ENCODE measurements around the gene FAM177A1. TPM values are rescaled to one million over a fixed set of nuclear protein-coding genes. Genes with fewer than 3 reads are reported as not detected.
A peak's percentile ranks its signal among the peaks of the same experiment; 100 is the strongest.
"Not testable (repeated sequence)": the region's sequence is repeated elsewhere in the genome, so short reads cannot be mapped to it uniquely, and the experiment has no call there.

FAM177A1 gene, protein sequence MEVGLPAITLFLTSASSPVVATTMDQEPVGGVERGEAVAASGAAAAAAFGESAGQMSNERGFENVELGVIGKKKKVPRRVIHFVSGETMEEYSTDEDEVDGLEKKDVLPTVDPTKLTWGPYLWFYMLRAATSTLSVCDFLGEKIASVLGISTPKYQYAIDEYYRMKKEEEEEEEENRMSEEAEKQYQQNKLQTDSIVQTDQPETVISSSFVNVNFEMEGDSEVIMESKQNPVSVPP
- total RNA-seq (2014; rRNA removed; shearing (Covaris generic)): 41.2 and 53.7 TPM in 2 replicates

DNA sequence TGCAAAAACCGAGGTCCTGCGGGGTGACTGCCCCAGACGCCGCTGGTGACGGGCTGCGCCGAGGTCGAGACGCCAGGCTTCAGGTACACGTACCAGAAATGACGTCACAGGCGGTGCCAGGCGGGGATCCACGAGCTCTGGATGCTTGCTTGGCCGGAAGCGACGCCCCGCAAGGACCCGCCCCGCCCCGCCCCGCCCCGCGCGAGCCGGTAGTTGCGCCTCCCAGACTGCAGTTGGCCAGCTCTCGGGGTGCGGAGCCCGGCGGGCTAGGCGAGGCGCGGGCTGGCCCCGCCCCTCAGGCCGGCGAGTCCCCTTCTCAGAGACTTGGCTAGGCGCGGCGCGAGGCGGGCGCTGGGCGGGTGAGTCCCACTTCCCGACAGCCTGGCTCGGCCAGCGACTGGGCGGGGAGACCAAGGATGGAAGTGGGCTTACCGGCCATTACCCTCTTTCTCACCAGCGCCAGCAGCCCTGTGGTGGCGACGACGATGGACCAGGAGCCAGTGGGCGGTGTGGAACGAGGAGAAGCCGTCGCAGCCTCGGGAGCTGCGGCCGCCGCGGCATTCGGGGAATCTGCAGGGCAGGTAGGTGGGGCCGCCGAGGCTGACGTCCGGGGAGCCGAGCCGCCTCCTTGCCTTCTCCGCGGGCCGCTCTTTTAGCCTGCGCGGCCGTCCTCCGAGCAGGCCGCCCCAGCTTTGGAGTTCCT lies at the start of gene FAM177A1:
Gene FAM177A1 (plus strand): TSS at position 225 of the 703 bp plus-strand sequence. CDS start 192 bp downstream, at position 417.
- peak; percentile 95 for DNase-seq (ENCODE audit: low read depth)

DNA sequence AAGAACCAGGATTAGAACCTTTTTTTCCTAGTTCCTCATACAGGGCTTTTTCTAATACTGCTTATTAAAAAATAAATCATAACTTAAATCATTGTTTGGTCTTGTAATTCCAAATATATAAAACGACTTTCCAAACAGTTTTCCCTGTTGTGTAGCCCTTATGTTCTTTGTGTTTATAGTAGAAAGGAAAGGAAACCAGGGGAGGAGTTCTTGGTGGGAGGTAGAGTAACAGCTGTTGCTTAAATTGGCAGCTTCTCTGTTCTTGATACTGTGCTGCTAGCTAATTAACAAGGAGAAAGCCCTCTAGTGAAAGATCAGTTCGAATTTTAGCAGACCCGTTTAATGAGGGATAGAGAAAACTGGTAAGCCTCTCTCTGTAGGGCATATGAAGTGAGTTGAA lies 48.3 kb upstream of the FAM177A1 start:
- DNase-seq (ENCODE audit: low read depth): no peak

DNA sequence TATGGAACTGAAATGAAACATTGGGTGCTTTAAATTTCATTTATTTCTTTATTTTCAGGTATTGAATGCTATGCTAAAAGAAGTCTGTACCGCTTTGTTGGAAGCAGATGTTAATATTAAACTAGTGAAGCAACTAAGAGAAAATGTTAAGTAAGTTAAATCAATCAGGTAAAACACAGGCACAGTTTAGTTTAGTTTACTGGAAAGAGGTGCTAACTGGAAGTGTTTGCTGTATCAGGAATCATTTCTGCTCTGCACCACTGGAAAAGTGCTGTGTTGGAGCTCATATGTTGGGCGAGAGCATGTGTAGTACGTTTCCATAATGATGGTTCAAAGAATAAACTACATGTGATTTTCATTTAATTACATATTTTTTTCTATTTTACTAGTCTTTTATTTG lies 46.6 kb upstream of the FAM177A1 start:
- DNase-seq (ENCODE audit: low read depth): no peak

DNA sequence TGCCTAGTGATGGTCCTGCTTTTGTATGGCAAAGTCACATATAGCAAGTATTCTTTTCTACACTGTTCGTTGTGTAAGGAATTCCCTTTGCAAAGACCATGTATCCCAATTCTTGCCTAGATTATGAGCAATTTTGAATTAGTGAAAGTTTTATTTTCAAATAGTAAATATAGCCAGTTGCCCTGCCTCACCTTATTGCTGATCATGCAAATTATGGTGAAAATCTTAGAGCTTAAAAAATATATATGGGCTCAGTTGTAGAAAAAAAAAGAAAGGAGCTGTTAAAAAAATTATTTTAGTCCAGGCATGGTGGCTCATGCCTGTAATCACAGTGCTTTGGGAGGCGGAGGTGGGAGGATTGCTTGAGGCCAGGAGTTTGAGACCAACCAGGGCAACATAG lies 44.5 kb upstream of the FAM177A1 start:
- DNase-seq (ENCODE audit: low read depth): no peak

DNA sequence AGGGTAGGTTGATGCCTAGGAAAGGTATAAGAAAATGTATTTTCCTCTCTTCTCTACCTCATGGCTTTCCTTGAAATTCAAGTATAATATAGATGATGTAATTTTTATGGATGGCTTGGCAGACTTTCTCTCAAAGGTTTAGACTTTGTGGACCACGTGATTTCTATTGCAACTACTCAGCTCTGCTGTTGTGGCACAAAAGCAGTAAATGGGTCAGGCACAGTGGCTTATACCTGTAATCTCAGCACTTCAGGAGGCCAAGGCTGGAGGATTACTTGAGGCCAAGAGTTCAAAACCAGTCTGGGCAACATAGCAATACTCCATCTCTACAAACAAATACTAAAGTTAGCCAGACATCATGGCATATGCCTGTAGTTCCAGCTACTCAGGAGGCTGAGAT lies 41.2 kb upstream of the FAM177A1 start:
- DNase-seq (ENCODE audit: low read depth): no peak

DNA sequence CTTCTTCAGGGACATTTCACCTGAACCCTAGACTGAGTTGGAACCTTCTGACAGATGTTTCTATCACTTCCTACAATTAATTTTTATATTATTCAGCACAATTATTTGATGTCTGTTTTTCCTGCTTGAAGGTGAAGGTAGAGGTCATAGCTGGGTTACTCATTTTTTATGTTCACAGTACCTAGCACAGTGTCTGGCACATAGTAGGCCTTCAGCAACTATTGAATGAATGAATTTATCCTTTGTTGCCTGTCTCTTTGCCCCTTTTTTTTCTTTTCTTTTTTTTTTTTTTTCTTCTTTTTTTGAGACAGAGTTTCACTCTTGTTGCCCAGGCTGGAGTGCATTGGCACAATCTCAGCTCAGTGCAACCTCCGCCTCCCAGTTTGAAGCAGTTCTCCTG lies 29.5 kb upstream of the FAM177A1 start:
- no peak for DNase-seq (ENCODE audit: low read depth)

DNA sequence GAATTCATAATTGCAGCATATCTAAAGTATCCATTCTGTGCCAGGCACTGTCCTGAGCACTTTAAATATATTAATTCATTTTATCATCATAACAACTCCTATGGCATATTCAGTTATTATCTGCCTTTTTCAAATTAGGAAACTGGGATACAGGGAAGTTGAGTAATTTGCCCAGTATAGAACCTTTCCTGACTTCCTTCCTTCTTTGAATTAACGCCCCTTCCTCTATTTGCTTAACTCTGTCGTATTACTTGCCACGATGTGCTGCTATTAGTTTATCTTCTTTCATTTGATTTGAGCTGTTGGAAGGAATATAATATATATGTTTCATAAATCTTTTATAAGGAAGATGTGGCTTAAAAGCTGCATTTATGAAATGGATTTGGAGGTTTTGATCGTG lies 25.4 kb upstream of the FAM177A1 start:
- DNase-seq (ENCODE audit: low read depth): no peak

DNA sequence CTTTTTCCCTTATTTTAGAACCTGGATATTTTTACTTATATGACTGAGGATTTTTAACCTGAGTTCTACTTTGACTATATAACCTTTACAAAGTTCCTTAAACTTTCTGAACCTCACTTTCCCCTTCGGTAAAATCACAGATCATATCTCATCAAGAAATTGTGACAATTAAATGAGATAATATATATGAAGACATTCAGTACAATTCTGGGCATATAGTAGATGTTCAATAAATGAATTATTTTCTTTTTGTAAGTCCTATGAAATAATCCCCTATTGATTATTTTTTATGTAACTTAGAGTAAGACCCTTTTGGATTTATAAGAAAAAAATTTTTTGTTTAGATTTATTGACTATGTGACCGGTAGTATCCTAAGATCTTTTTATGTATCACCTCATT lies 17.6 kb upstream of the FAM177A1 start:
- no peak for DNase-seq (ENCODE audit: low read depth)

DNA sequence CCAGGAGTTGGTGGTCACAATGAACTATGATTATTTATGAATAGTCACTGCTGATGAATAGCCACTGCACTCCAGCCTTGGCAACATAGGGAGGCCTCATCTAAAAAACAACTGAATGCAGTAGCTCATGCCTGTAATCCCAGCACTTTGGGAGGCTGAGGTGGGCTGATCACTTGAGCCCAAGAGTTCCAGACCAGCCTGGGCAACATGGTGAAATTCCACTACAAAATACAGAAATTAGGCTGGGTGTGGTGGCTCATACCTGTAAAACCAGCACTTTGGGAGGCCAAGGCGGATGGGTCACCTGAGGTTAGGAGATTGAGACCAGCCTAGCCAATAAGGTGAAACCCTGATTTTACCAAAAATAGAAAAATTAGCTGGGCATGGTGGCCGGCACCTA lies 13.5 kb upstream of the FAM177A1 start:
- DNase-seq (ENCODE audit: low read depth): no peak

DNA sequence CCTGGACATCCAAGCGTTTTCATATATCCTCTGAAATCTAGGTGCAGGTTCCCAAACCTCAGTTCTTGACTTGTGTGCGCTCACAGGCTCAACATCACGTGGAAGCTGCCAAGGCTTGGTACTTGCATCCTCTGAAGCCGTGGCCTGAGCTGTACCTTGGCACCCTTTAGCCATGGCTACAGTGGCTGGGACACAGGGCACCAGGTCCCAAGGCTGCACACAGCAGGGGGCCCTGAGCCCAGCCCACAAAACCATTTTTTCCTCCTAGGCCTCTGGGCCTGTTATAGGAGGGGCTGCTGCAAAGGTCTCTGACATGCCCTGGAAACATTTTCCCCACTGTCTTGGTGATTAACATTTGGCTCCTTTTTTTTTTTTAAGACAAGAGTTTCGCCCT lies 11.6 kb upstream of the FAM177A1 start:
- no peak for DNase-seq (ENCODE audit: low read depth)

DNA sequence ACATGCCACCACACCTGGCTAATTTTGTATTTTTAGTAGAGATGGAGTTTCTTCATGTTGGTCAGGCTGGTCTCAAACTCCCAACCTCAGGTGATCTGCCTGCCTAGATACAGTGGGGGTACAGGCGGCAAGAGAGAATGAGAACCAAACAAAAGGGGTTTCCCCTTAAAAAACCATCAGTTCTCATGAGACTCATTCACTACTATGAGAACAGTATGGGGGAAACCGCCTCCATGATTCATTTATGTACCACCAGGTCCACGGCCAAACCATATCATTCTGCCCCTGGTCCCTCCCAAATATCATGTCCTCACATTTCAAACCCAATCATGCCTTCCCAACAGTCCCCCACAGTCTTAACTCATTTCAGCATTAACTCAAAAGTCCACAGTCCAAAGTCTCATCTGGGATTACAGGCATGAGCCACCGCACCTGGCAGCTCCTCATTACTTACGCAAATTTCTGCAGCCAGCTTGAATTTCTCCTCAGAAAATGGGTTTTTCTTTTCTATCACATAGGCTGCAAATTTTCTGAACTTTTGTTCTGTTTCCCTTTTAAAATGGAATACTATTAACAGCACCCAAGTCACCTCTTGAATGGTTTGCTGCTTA lies 11.0 kb upstream of the FAM177A1 start:
- not testable (repeated sequence) for DNase-seq (ENCODE audit: low read depth)

DNA sequence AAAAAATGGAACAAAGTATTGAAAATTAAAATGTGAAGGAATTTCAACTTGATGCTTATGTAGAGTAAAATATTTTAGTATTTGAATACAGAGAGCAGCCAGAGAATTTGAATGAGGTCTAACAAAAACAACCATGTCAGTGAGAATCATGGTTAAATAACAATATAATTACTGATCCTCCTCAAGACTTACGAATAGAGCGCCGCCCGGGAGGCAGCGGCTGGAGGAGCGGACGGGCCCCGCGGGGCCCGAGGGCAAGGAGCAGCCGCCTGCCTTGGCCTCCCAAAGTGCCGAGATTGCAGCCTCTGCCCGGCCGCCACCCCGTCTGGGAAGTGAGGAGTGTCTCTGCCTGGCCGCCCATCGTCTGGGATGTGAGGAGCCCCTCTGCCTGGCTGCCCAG lies 7.8 kb upstream of the FAM177A1 start:
- DNase-seq (ENCODE audit: low read depth): not testable (repeated sequence)

DNA sequence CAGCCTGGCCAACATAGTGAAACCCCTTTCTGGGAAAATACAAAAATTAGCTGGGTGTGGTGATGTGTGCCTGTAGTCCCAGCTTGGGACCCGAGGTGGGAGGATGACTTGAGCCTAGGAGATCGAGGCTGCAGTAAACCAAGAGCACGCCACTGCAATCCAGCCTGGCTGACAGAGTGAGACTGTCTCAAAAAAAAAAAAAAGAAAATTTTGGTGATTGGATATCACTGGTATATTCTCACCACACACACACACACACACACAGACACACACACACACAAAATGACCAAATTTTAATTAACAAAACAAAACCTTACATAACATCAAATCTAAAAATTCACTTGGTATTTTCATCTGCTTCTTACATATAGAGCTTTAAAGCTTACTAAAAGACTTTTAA lies 3.4 kb upstream of the FAM177A1 start:
- DNase-seq (ENCODE audit: low read depth): no peak

DNA sequence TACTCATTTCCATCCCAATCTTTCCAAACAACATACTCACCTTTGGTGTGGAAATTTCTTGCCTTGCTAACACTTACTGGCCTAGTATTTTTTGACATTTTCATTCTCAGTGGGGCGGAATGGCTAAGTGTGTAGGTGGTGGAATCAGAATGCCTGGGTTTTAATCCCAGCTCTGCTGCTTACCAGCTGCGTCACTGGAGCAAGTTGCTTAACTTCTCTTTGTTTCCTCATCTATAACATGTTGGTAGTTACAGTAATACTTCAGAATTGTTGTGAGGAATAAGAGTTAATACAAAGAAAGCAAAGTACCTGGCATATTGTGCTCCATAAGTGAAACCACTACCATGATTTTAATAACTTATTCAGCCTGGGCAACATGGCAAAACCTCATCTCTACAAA lies 3.0 kb upstream of the FAM177A1 start:
- DNase-seq (ENCODE audit: low read depth): no peak

DNA sequence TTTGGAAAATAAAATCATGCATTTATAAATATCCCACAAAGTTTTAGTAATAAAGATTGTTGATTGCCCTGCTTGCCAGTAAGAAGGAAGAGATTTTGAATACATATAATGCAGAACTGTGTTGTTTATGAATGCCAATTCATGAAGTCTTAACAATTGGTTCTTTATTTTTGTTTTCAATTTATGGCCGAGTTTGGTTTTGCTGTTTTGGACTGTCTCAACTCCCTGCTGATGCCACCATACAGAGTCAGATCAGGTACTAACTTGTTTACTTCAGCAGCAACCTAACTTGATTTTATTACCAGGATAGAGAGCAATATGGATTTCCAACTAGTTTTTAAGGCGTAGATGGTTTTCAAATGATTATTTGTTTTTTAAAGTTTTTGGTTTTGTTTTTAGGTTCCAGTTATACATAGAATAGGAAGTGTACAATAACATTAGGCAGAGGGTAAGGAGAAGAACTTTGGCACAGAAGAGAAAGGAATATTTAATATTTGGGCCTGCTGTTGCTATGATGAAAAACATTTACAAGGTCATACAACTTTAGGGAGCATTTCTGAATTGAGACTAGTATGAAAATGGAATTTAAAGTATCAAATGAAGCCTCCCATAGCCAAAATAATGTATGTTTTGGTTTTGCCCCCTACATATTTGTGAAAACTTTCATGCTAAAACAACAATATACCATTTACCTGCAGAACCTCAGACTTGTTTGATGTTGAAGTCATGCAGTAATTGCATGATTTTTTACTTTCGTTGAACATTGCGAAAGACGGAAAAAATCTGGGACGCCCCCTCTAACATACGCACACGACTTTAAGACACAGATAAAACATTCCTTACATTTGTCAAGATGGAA lies 904 bp upstream of the FAM177A1 start:
- no peak for DNase-seq (ENCODE audit: low read depth)

DNA sequence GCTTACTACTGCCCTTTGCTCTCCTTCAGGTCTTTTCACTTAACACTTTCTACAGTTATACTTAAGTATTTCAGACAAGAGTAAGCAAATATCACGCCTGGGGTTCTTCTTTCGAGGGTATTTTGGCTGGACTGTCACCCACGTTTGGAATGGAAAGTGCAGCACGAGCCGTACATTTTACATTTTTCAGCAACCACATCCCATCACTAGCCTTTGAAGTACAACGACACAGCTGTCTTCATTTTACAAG lies 349 bp upstream of the FAM177A1 start:
- DNase-seq (ENCODE audit: low read depth): no peak

DNA sequence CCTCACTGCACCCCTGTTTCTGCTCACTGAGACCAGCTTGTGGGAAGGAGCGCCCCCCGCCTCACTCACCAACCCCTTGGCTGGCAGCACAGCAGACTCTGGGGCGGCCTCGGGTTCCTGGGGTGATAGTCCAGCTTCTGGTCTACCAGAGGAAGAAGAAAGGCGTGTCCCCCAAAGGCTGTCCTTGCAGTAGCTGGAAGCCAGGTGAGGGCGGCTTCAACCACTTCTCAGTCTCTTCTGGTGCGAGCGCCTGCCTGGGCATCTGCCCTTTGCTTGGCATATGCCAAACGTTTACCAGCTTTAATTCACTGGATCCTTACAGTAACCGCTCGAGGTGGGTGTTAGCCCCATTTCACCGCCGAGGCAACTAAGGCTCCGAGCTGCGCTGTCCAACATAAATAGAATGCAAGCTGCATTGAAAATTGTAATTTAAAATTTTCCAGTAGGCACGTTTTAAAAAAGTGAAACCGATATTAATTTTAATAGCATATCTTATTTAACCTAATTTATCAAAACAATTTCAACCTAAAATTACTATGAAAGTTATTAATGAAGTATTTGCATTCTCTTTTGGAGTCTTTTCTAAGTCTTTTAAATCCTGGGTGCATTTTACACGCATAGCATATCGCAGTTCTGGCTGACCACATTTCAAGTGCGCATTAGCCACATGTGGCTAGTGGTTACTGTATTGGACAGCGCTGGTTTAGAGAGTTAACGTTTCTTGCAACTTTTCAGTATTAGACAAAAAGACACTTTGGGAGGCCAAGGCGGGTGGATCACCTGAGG lies 872 bp downstream of the FAM177A1 start:
- DNase-seq (ENCODE audit: low read depth): peak; percentile 32

DNA sequence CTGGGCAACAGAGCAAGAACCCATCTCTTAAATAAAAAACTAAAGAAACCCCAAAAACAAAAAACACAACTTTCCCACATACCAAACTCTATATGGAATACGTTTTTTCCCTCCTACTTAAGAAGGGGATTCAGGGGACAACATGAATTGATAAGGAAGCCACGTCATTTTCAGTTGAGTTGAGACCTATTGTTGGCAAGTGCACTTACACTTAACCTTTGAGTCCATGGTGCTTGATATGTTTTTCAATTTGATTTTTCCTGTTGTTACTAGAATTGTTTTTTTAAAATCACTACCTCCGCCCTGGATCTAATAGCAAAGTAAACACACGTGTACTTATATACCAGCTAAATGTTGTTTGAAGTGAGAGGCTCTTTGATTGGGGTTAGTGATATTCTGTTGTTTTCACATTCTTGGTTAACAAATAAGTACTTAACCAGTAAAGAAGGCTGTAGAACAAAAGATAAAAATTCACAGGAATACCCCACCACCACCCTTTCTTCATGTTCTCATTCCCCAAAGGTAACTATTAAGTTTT lies 2.0 kb downstream of the FAM177A1 start:
- DNase-seq (ENCODE audit: low read depth): no peak

DNA sequence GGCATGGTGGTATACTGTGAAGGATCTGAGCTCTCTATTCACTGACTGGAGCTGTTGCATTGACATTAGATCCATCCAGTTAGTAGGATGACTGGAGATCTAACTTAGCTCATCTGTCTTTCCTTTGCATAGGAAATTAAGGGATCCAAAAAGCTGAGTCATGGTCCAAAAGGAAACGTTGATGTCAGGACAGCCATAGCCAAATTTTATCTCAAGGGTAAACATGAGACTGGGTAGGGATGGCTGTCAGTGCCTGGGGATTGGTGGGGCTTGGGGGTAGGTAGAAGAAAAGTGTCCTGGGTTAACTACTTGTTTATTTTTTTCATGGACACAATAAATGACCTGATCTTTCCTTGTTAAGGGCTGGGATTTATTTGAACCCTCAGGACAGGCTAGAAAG lies 4.6 kb downstream of the FAM177A1 start:
- DNase-seq (ENCODE audit: low read depth): peak; percentile 61

DNA sequence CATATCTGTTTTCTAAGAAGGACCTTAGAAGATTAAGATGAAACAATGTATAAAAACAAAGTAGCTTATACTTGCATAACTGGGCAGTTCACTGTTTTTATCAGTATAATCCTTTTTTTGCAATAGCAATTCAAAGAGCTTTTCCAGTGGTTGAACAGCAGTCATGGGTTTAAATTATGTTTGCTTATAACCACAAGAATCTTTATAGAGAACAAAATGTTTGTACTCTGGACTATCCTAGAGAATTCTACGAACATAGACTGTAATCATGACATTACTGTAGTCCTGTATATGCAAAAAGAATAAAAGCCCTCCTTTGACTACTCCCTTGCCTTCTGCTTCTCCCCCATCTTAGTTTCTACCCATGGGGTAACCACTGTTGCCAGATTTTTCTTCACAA lies 5.7 kb downstream of the FAM177A1 start:
- DNase-seq (ENCODE audit: low read depth): no peak

DNA sequence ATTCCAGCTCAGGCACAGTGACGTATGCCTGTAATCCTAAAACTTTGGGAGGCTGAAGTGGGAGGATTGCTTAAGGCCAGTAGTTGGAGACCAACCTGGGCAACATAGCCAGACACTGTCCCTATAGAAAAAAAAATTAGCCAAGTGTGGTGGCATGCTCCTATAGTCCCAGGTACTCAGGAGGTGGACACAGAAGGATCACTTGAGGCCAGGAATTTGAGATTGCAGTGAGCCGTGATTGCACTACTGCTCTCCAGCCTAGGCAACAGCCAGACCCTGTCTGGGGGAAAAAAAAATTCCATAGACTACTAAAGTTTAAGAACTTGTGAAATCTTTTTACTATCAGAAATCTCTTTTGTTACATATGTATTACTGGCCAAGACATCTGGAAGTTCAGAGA lies 6.6 kb downstream of the FAM177A1 start:
- no peak for DNase-seq (ENCODE audit: low read depth)

Measured in RPMI7951 (cell line).